ENCODE results near the gene CYP2A6. TPM values are rescaled to one million over a fixed set of nuclear protein-coding genes. Genes with fewer than 3 reads are reported as not detected.

CYP2A6 gene
- polyA plus RNA-seq, 1 of the 3 experiments (the other 2 are of a cell fraction), result not detected

DNA sequence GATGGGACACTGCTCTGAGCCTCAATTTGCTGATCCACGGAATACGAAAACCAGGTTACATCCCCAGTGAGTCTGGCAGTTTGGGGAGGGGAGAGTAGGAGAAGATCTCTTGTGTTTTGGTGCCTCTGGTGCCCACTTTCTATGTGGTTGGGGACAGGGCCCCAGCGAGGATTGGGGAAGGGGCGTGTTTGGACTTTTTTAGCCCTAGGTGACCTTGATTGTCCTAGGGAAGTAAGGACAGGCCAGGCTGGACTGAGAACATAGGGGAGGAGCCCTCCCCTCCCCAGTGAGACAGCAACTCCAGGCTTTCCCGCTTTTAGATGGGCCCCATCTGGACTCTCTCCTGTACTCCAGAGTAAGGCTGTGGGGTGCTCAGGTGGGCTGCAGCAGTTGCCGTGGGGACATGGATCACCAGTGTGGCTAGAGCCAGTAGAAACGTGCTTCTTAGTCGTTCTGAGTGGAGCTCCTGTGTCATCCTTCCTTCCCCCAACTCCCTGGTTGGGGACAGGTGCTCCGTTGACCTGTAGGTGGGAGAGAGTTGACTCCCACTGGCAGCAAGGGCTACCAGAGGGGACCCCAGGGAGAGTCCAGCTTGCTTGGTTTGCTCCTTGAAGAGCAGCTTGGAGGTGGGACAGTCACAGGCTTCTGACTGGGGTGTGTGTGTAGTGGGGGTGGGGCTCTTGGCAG is 46.9 kb downstream of the CYP2A6 start (continued):
- TF ChIP-seq RXRA (IDR thresholded peaks at IDR 0.05; ENCODE audit: borderline replicate concordance, low read depth) (no peak), RCOR1 (IDR thresholded peaks at IDR 0.05; ENCODE audit: low read length) (no peak), SMC3 (IDR thresholded peaks at IDR 0.05; ENCODE audit: low read depth, low read length) (no peak), MEF2A (IDR thresholded peaks at IDR 0.05; ENCODE audit: borderline replicate concordance, low read depth) (no peak), JUND (IDR thresholded peaks at IDR 0.05) (no peak), MXI1 (IDR thresholded peaks at IDR 0.05; ENCODE audit: low read depth, low read length) (no peak), TCF12 (IDR thresholded peaks at IDR 0.05) (no peak)
- TF ChIP-seq, protein P1, sequence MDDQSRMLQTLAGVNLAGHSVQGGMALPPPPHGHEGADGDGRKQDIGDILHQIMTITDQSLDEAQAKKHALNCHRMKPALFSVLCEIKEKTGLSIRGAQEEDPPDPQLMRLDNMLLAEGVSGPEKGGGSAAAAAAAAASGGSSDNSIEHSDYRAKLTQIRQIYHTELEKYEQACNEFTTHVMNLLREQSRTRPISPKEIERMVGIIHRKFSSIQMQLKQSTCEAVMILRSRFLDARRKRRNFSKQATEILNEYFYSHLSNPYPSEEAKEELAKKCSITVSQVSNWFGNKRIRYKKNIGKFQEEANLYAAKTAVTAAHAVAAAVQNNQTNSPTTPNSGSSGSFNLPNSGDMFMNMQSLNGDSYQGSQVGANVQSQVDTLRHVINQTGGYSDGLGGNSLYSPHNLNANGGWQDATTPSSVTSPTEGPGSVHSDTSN (IDR thresholded peaks at IDR 0.05), result no peak
- TF ChIP-seq, protein P2, sequence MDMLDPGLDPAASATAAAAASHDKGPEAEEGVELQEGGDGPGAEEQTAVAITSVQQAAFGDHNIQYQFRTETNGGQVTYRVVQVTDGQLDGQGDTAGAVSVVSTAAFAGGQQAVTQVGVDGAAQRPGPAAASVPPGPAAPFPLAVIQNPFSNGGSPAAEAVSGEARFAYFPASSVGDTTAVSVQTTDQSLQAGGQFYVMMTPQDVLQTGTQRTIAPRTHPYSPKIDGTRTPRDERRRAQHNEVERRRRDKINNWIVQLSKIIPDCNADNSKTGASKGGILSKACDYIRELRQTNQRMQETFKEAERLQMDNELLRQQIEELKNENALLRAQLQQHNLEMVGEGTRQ (IDR thresholded peaks at IDR 0.05; ENCODE audit: borderline replicate concordance, low read depth, low read length), result no peak
- TF ChIP-seq, protein P3, sequence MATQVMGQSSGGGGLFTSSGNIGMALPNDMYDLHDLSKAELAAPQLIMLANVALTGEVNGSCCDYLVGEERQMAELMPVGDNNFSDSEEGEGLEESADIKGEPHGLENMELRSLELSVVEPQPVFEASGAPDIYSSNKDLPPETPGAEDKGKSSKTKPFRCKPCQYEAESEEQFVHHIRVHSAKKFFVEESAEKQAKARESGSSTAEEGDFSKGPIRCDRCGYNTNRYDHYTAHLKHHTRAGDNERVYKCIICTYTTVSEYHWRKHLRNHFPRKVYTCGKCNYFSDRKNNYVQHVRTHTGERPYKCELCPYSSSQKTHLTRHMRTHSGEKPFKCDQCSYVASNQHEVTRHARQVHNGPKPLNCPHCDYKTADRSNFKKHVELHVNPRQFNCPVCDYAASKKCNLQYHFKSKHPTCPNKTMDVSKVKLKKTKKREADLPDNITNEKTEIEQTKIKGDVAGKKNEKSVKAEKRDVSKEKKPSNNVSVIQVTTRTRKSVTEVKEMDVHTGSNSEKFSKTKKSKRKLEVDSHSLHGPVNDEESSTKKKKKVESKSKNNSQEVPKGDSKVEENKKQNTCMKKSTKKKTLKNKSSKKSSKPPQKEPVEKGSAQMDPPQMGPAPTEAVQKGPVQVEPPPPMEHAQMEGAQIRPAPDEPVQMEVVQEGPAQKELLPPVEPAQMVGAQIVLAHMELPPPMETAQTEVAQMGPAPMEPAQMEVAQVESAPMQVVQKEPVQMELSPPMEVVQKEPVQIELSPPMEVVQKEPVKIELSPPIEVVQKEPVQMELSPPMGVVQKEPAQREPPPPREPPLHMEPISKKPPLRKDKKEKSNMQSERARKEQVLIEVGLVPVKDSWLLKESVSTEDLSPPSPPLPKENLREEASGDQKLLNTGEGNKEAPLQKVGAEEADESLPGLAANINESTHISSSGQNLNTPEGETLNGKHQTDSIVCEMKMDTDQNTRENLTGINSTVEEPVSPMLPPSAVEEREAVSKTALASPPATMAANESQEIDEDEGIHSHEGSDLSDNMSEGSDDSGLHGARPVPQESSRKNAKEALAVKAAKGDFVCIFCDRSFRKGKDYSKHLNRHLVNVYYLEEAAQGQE (IDR thresholded peaks at IDR 0.05; ENCODE audit: low read depth, low read length), result no peak

DNA sequence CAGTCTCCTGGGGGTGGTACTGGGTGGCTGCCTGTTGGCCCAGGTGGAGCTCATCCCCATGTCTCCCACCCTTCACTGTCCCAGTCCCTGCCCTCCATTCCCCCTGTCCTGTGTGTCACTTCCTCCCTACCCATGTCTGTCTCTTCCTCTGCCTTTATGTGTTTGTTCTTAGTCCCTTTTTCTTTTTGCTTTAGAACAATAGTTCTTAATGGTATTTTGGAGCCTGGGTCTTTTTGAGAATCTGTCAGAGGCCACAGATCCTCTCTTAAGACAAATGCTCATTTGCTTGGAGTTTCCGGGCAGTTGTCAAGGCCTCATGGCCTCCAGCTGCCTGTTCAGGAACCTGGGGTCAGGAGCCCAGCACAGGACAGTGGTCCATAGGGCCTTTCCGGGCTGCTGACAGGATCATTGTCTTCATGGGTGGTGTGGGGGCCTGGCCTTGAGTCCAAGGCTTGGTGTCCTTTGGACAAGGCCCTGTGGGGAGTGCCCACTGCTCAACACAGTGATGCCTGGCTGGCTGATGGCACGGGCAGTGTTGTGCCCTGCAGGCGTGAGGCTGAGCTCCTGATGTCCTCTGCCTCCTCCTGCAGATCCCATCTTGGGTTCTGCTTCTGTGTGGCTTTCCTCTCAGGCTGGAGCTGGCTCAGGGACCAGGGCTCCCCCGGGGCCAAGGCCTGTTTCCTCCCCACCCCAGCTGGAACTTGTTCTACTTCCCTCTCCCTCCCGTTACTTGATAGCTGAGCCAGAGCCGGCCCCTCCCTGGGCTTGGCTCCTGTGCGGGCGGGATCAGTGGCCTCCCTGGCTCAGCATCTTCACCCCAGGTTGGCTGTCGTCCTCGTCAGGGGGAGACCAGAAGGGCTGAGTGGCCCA is 47.7 kb downstream of the CYP2A6 start:
- H3K36me3 ChIP-seq (replicated peaks in 1 of 2; ENCODE audit: control insufficient read depth in 1 of 2, insufficient read depth in 2 of 2, low read length in 1 of 2), result peaks cover 26 to 38% of the 10 kb centered on the region in 2 experiments
- H3F3A ChIP-seq (replicated peaks; ENCODE audit: insufficient read depth), result peaks cover 21% of the 10 kb centered on the region
- peak overlapping the region in 1 of 2 experiments; percentile 67; a peak in 2 of 4 replicates for H3K27ac ChIP-seq (ENCODE audit: low read depth in 2 of 2, low read length in 1 of 2)
- H3K27me3 ChIP-seq (ENCODE audit: insufficient read depth), result no peaks in the 10 kb centered on the region
- H2AFZ ChIP-seq (ENCODE audit: low read depth), result no peak overlapping the region
- H4K20me1 ChIP-seq (ENCODE audit: insufficient read depth), result peaks cover 76% of the 10 kb centered on the region
- peaks cover 81% of the 10 kb centered on the region for H3K79me2 ChIP-seq (ENCODE audit: insufficient read depth)
- ChIA-PET POLR2A (interaction anchor here (0.9 to 1.4 kb wide), 2 partner anchors 24 to 60 kb away, joined by 3 to 8 read pairs; partner anchors contain the start of gene RAB4B), CTCF (interaction anchor here (0.6 to 1.3 kb wide), 4 partner anchors 25 to 141 kb away, joined by 3 to 5 read pairs (median 4); partner anchors contain the start of gene RAB4B)
- no peaks in the 10 kb centered on the region for H3K9me3 ChIP-seq
- WGBS (ENCODE audit: low lambda C conversion rate), result 78% methylated on average over 11 of the region's 11 CpGs
- peaks cover 42 to 77% of the 10 kb centered on the region in 2 experiments; a peak in 2 of 4 replicates for H3K4me1 ChIP-seq (ENCODE audit: control insufficient read depth in 1 of 2, insufficient read depth in 2 of 2, low read depth in 1 of 2, low read length in 1 of 2)
- H3K4me2 ChIP-seq, result peak overlapping the region; percentile 98
- DNase-seq, result peak; percentile 67
- H3K4me3 ChIP-seq (ENCODE audit: low read depth in 2 of 2, low read length in 1 of 2), result peak overlapping the region; percentile 17 to 49; a peak in 3 of 4 replicates
- H3K9me2 ChIP-seq, result no peaks in the 10 kb centered on the region
- no peak overlapping the region for H3K9ac ChIP-seq
- TF ChIP-seq RCOR1 (IDR thresholded peaks at IDR 0.05; ENCODE audit: low read length) (0 out of 2 replicates have a peak, but pooled peaks have one; percentile 27), RFX5 (IDR thresholded peaks at IDR 0.05; ENCODE audit: low read length) (no peak), RXRA (IDR thresholded peaks at IDR 0.05; ENCODE audit: borderline replicate concordance, low read depth) (no peak), CHD2 (IDR thresholded peaks at IDR 0.05; ENCODE audit: low read length, partially characterized antibody) (no peak), RAD21 (IDR thresholded peaks at IDR 0.05; ENCODE audit: low read length) (no peak), ELF1 (IDR thresholded peaks at IDR 0.05) (no peak), POLR2AphosphoS5 (IDR thresholded peaks at IDR 0.05; ENCODE audit: low read depth, low read length) (no peak), MXI1 (IDR thresholded peaks at IDR 0.05; ENCODE audit: low read depth, low read length) (peak; percentile 25; the same call in 1 of the 2 replicates)
- TF ChIP-seq, protein P4, sequence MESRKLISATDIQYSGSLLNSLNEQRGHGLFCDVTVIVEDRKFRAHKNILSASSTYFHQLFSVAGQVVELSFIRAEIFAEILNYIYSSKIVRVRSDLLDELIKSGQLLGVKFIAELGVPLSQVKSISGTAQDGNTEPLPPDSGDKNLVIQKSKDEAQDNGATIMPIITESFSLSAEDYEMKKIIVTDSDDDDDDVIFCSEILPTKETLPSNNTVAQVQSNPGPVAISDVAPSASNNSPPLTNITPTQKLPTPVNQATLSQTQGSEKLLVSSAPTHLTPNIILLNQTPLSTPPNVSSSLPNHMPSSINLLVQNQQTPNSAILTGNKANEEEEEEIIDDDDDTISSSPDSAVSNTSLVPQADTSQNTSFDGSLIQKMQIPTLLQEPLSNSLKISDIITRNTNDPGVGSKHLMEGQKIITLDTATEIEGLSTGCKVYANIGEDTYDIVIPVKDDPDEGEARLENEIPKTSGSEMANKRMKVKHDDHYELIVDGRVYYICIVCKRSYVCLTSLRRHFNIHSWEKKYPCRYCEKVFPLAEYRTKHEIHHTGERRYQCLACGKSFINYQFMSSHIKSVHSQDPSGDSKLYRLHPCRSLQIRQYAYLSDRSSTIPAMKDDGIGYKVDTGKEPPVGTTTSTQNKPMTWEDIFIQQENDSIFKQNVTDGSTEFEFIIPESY (IDR thresholded peaks at IDR 0.05; ENCODE audit: borderline replicate concordance, low read depth), result no peak
- TF ChIP-seq, protein P5, sequence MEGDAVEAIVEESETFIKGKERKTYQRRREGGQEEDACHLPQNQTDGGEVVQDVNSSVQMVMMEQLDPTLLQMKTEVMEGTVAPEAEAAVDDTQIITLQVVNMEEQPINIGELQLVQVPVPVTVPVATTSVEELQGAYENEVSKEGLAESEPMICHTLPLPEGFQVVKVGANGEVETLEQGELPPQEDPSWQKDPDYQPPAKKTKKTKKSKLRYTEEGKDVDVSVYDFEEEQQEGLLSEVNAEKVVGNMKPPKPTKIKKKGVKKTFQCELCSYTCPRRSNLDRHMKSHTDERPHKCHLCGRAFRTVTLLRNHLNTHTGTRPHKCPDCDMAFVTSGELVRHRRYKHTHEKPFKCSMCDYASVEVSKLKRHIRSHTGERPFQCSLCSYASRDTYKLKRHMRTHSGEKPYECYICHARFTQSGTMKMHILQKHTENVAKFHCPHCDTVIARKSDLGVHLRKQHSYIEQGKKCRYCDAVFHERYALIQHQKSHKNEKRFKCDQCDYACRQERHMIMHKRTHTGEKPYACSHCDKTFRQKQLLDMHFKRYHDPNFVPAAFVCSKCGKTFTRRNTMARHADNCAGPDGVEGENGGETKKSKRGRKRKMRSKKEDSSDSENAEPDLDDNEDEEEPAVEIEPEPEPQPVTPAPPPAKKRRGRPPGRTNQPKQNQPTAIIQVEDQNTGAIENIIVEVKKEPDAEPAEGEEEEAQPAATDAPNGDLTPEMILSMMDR (IDR thresholded peaks at IDR 0.05), result no peak
- TF ChIP-seq, protein P6, sequence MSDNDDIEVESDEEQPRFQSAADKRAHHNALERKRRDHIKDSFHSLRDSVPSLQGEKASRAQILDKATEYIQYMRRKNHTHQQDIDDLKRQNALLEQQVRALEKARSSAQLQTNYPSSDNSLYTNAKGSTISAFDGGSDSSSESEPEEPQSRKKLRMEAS (IDR thresholded peaks at IDR 0.05; ENCODE audit: low read depth), result no peak

Data from SK-N-SH (cell line).